GM12878 (cell line): ENCODE results near the gene TNFRSF14. TPM values are rescaled to one million over a fixed set of nuclear protein-coding genes. Genes with fewer than 3 reads are reported as not detected.

Experiments
- ATAC-seq: fragments of 200-7000 bp; cut with Tn5 transposase; 3 replicates; pipeline ENCODE4 v1.9.1; 2020; ENCODE audit warnings: mild to moderate bottlenecking, moderate library complexity
- BruUV-seq: library from RNA; stranded (reverse); fragments of 400-500 nt; replicated peaks from 2 replicates; lab custom pipeline; 2021; lab: Mats Ljungman, UMichigan
- CTCF ChIA-PET: fragments of 300-600 bp; sonication (Branson Sonifier 250); formaldehyde crosslinking; extraction: SDS; loops from one replicate; lab custom pipeline; 2021; ENCODE audit warnings: inconsistent platforms; lab: Yijun Ruan, JAX
- POLR2A ChIA-PET: fragments of 350-600 bp; formaldehyde crosslinking; extraction: SDS; loops from one replicate; lab custom pipeline; 2021; ENCODE audit warnings: inconsistent platforms; lab: Charles Lee
- RAD21 ChIA-PET: fragments of 300-600 bp; sonication (Branson Sonifier 250); formaldehyde crosslinking; loops from one replicate; lab custom pipeline; 2023; ENCODE audit warnings: antibody characterized with exemption; ENCODE audit not compliant: unreplicated experiment; lab: Charles Lee
- SMC1A ChIA-PET: fragments of 300-600 bp; sonication (Branson Sonifier 250); formaldehyde crosslinking; loops from one replicate; lab custom pipeline; 2023; ENCODE audit not compliant: unreplicated experiment, uncharacterized antibody; lab: Charles Lee
- DNase-seq: peaks from one replicate; pipeline ENCODE4 v3.0.0-alpha.2; 2011; ENCODE audit warnings: low read depth, low spot score
- FAIRE-seq: peaks from 3 replicates; lab custom pipeline; 2011; peaks lifted over from hg19 to GRCh38; lab: Jason Lieb, UNC
- H2AFZ ChIP-seq: 2 replicates; pipeline ENCODE4 v1.6.0; 2011; ENCODE audit warnings: low read depth, low read length, control low read depth; ENCODE audit not compliant: control insufficient read depth
- H3K27ac ChIP-seq: 2 replicates; pipeline ENCODE4 v1.5.1; 2011; ENCODE audit warnings: control low read depth; ENCODE audit not compliant: control insufficient read depth, insufficient read depth
- H3K27me3 ChIP-seq, 2 experiments: replicated peaks in 1 of 2; 2 replicates each; pipeline versions ENCODE4 v1.6.0 to v1.6.1; 2011; ENCODE audit warnings: low read length in 1 of 2; ENCODE audit not compliant: control insufficient read depth in 2 of 2, insufficient read depth in 2 of 2
- H3K36me3 ChIP-seq, 2 experiments: 2 replicates each; pipeline ENCODE4 v1.5.1; 2011; ENCODE audit warnings: low read length in 1 of 2; ENCODE audit not compliant: control insufficient read depth in 2 of 2, insufficient read depth in 2 of 2
- H3K4me1 ChIP-seq: 2 replicates; pipeline ENCODE4 v1.6.1; 2011; ENCODE audit warnings: mild to moderate bottlenecking, low read length, moderate library complexity, mixed read lengths; ENCODE audit not compliant: control insufficient read depth, insufficient read depth
- H3K4me2 ChIP-seq: 2 replicates; pipeline ENCODE4 v1.6.0; 2011; ENCODE audit warnings: control low read depth; ENCODE audit not compliant: control insufficient read depth, insufficient read depth
- H3K4me3 ChIP-seq: fragments of 200-600 bp; sonication (generic); 2 replicates; pipeline ENCODE4 v1.5.1; 2016
- H3K79me2 ChIP-seq: 2 replicates; pipeline ENCODE4 v1.6.0; 2011; ENCODE audit warnings: low read length; ENCODE audit not compliant: control insufficient read depth, insufficient read depth
- H3K9ac ChIP-seq: 2 replicates; pipeline ENCODE4 v1.8.0; 2011; ENCODE audit warnings: low read length, control low read depth, mixed read lengths; ENCODE audit not compliant: control insufficient read depth, insufficient read depth
- H3K9me3 ChIP-seq: replicated peaks from 3 replicates; pipeline ENCODE4 v1.5.1; 2011; ENCODE audit warnings: mild to moderate bottlenecking, low read length; ENCODE audit not compliant: control insufficient read depth, insufficient read depth
- H4K20me1 ChIP-seq: 2 replicates; pipeline ENCODE4 v1.6.0; 2011; ENCODE audit not compliant: control insufficient read depth, insufficient read depth
- BACH1 ChIP-seq: fragments of 450-650 bp; IDR thresholded peaks from 2 replicates; pipeline ENCODE4 v1.6.1; 2017; ENCODE audit warnings: mild to moderate bottlenecking, borderline replicate concordance
- CBFB ChIP-seq: IDR thresholded peaks from 2 replicates; pipeline ENCODE4 v1.6.1; 2016; ENCODE audit warnings: antibody characterized with exemption, low read depth
- CBX5 ChIP-seq: sonication (generic); IDR thresholded peaks from 2 replicates; pipeline ENCODE4 v1.6.1; 2016; ENCODE audit warnings: low read depth, moderate library complexity, mild to moderate bottlenecking, inconsistent platforms
- CREM ChIP-seq: IDR thresholded peaks from 2 replicates; pipeline ENCODE4 v1.6.1; 2014; ENCODE audit warnings: antibody characterized with exemption, low read depth
- IRF3 ChIP-seq: fragments of 450-650 bp; IDR thresholded peaks from 2 replicates; pipeline ENCODE4 v1.6.1; 2014; ENCODE audit warnings: mild to moderate bottlenecking
- IRF5 ChIP-seq: fragments of 450-650 bp; IDR thresholded peaks from 2 replicates; pipeline ENCODE4 v1.6.1; 2017; ENCODE audit warnings: borderline replicate concordance
- MLLT1 ChIP-seq: fragments of 450-650 bp; IDR thresholded peaks from 2 replicates; pipeline ENCODE4 v1.6.1; 2016; ENCODE audit warnings: mild to moderate bottlenecking
- SIX5 ChIP-seq: IDR thresholded peaks from 2 replicates; pipeline ENCODE4 v1.6.1; 2011; ENCODE audit warnings: mild to moderate bottlenecking, low read depth, low read length, moderate library complexity; ENCODE audit not compliant: severe bottlenecking
- SMAD1 ChIP-seq: fragments of 450-650 bp; IDR thresholded peaks from 2 replicates; pipeline ENCODE4 v1.6.1; 2018; ENCODE audit warnings: mild to moderate bottlenecking, low read depth; ENCODE audit not compliant: partially characterized antibody
- SP1 ChIP-seq: IDR thresholded peaks from one replicate; pipeline ENCODE4 v1.6.1; 2011; ENCODE audit warnings: low read depth, low read length
- TARDBP ChIP-seq: IDR thresholded peaks from 2 replicates; pipeline ENCODE4 v1.6.1; 2016; ENCODE audit warnings: borderline replicate concordance
- TCF3 ChIP-seq: IDR thresholded peaks from 2 replicates; pipeline ENCODE4 v1.6.1; 2012; ENCODE audit warnings: low read depth, mild to moderate bottlenecking, low read length, borderline replicate concordance; ENCODE audit not compliant: insufficient read depth
- WGBS: methylation state at CpG from one replicate; pipeline ENCODE4 v1.1.6; 2016; ENCODE audit warnings: low lambda C conversion rate; ENCODE audit not compliant: insufficient replicate concordance, insufficient coverage; ENCODE audit errors: missing lambda C conversion rate; 5-methylcytosine and 5-hydroxymethylcytosine counted together
- in situ Hi-C: fragments of 300-500 bp; cut with MboI; formaldehyde crosslinking; loops from 9 replicates; pipeline ENCODE4 v1.14.3; 2018; ENCODE audit warnings: mixed read lengths
- intact Hi-C: fragments of 100-400 bp; cut with micrococcal nuclease; formaldehyde crosslinking; loops from one replicate; pipeline ENCODE4 v1.14.2; 2022; ENCODE audit not compliant: unreplicated experiment
- polyA plus RNA-seq, 11 experiments: library from polyadenylated mRNA; depleted of rRNA in 4 of 11; unstranded in 6 of 11; stranded (reverse) in 5 of 11; fragments of >200 nt; fragmentation: Nextera tagmentation in 4 of 11; fragmentation: Illumina TruSeq in 1 of 11; extraction: Ambion mirVana in 4 of 11; extraction: Trizol in 1 of 11; gene quantifications; 1 replicate in 1 of 11; 2 replicates in 10 of 11; pipeline versions ENCODE4 v1.2.1 to v1.2.3, GENCODE V29; 2011 to 2016; ENCODE audit warnings: inconsistent platforms in 2 of 11, missing spikeins in 2 of 11, low read depth in 1 of 11
- total RNA-seq, 4 experiments: library from RNA; depleted of rRNA in 3 of 4; stranded (reverse); fragments of >200 nt in 3 of 4; fragmentation: Illumina TruSeq in 1 of 4; extraction: Trizol in 1 of 4; gene quantifications; 2 replicates each; pipeline versions ENCODE4 v1.2.1 to v1.2.3, GENCODE V29; 2013 to 2021
- TF ChIP-seq, protein P1 (sequence below): fragments of 150-350 bp; IDR thresholded peaks from 2 replicates; pipeline ENCODE4 v1.6.1; 2014; ENCODE audit warnings: mild to moderate bottlenecking, low read depth, low read length

The TNFRSF14 gene
- total and polyA plus RNA-seq, 10 of the 15 experiments (the other 5 are each of a cell fraction or from before 2014, with no cell fraction given) = 0.43 to 114 (median 41.5) TPM

- CTCF ChIA-PET = interaction anchor here (0.6 kb wide), 1 partner anchor 251 kb away, joined by 3 read pairs; no protein-coding TSS in a partner anchor
- no peak for FAIRE-seq
- H3K27ac ChIP-seq = no peak overlapping the region
These were observed 54.1 kb downstream of the TNFRSF14 start for GRCh38 chr1:2610036-2610959.

More at GRCh38 chr1:2610036-2610959, 54.1 kb downstream of the TNFRSF14 start:
- ChIA-PET RAD21 (no interaction called here), POLR2A (no interaction called here), SMC1A (no interaction called here)
- no peaks in the 10 kb centered on the region for H3K79me2 ChIP-seq
- H3K9ac ChIP-seq = no peak overlapping the region
- no TSS peak for BruUV-seq
- H3K4me3 ChIP-seq = no peak overlapping the region
- no peaks in the 10 kb centered on the region; the same call in 2 of the 3 replicates for H3K9me3 ChIP-seq
- H4K20me1 ChIP-seq = no peaks in the 10 kb centered on the region
- H3K36me3 ChIP-seq = no peaks in the 10 kb centered on the region
- no peaks in the 10 kb centered on the region for H3K4me1 ChIP-seq
- DNase-seq (no peak), ATAC-seq (no peak)
- H3K4me2 ChIP-seq = no peak overlapping the region
- H3K27me3 ChIP-seq = no peaks in the 10 kb centered on the region
- in situ Hi-C loops = no loop called here
- intact Hi-C loops = no loop called here
- TF ChIP-seq CREM (no peak), BACH1 (no peak), TARDBP (no peak), CBX5 (no peak), SP1 (no peak), IRF5 (no peak), CBFB (no peak), MLLT1 (no peak), SIX5 (no peak), SMAD1 (no peak), TCF3 (no peak), IRF3 (no peak)
- TF ChIP-seq, protein P1, sequence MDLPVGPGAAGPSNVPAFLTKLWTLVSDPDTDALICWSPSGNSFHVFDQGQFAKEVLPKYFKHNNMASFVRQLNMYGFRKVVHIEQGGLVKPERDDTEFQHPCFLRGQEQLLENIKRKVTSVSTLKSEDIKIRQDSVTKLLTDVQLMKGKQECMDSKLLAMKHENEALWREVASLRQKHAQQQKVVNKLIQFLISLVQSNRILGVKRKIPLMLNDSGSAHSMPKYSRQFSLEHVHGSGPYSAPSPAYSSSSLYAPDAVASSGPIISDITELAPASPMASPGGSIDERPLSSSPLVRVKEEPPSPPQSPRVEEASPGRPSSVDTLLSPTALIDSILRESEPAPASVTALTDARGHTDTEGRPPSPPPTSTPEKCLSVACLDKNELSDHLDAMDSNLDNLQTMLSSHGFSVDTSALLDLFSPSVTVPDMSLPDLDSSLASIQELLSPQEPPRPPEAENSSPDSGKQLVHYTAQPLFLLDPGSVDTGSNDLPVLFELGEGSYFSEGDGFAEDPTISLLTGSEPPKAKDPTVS = no peak
- 44% methylated on average over 21 of the region's 21 CpGs for WGBS
- H2AFZ ChIP-seq = no peak overlapping the region
